ENCODE results near the gene UCKL1. TPM values are rescaled to one million over a fixed set of nuclear protein-coding genes. Genes with fewer than 3 reads are reported as not detected.
"Not testable (repeated sequence)": the region's sequence is repeated elsewhere in the genome, so short reads cannot be mapped to it uniquely, and the experiment has no call there.

The UCKL1 gene
- total RNA-seq, 1 donor from 2014 or later: 39.3 TPM

DNA sequence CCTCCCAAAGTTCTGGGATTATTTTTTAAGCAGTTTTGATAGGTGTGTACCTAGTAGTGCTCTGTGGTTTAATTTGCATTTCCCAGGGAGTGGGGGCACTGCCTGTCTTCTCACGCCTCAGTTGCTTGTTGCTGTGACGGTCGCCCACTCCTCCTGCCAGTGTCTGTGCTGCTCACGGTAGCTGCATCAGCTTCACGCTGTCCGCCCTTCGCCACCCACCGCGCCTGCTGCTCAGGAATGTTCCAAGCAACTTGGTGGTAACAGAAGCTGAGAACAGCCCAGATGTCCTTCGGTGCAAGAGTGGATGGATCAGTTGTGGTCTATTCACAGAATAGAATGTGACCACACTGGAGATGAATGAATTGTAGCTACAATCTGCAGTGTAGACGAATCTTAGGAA, 38.4 kb downstream of the UCKL1 start:
- Mint-ChIP-seq H3K27ac (ENCODE audit: unreplicated experiment) (no peak overlapping the region), H3K27me3 (ENCODE audit: low read depth) (no peaks in the 10 kb centered on the region), H3K4me3 (no peak overlapping the region), H3K9me3 (peaks cover 2% of the 10 kb centered on the region), H3K36me3 (ENCODE audit: low read depth) (peaks cover 10% of the 10 kb centered on the region), H3K4me1 (peaks cover 20% of the 10 kb centered on the region)
- DNase-seq (ENCODE audit: low read depth, low spot score): no peak
- TF ChIP-seq, protein P1, sequence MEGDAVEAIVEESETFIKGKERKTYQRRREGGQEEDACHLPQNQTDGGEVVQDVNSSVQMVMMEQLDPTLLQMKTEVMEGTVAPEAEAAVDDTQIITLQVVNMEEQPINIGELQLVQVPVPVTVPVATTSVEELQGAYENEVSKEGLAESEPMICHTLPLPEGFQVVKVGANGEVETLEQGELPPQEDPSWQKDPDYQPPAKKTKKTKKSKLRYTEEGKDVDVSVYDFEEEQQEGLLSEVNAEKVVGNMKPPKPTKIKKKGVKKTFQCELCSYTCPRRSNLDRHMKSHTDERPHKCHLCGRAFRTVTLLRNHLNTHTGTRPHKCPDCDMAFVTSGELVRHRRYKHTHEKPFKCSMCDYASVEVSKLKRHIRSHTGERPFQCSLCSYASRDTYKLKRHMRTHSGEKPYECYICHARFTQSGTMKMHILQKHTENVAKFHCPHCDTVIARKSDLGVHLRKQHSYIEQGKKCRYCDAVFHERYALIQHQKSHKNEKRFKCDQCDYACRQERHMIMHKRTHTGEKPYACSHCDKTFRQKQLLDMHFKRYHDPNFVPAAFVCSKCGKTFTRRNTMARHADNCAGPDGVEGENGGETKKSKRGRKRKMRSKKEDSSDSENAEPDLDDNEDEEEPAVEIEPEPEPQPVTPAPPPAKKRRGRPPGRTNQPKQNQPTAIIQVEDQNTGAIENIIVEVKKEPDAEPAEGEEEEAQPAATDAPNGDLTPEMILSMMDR (conservative IDR thresholded peaks at IDR 0.05): no peak

GRCh38 chr20:63916371-63916939, 39.8 kb downstream of the UCKL1 start:
- not testable (repeated sequence) for H3K9me3 Mint-ChIP-seq; H3K27ac Mint-ChIP-seq (ENCODE audit: unreplicated experiment); H3K36me3 Mint-ChIP-seq (ENCODE audit: low read depth); DNase-seq (ENCODE audit: low read depth, low spot score); H3K27me3 Mint-ChIP-seq (ENCODE audit: low read depth); H3K4me3 Mint-ChIP-seq
- peaks cover 23% of the 10 kb centered on the region for H3K4me1 Mint-ChIP-seq

DNA sequence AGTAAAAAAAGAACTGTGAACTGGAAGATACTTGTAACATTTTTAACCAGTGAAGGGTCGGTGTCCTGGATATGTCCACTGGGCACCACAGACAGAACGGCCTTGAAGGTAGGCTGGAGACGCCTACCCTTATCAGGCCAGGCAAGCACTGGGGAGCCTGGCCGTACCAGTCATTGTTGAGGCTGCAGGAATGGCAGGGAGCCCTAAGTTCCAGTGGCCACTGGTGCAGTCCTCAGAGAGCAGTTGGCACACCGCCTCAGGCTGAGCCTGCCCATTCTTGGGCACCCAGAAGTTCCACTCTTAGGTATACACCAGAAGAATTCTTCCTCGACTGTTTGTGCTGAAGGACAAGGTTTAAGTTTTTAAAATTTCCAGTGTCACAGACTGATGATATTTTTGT, 40.7 kb downstream of the UCKL1 start:
- H3K27me3 Mint-ChIP-seq (ENCODE audit: low read depth): no peaks in the 10 kb centered on the region
- peaks cover 2% of the 10 kb centered on the region for H3K9me3 Mint-ChIP-seq
- DNase-seq (ENCODE audit: low read depth, low spot score): no peak
- TF ChIP-seq, protein P1 (conservative IDR thresholded peaks at IDR 0.05): no peak
- H3K4me1 Mint-ChIP-seq: peaks cover 29% of the 10 kb centered on the region
- H3K27ac Mint-ChIP-seq (ENCODE audit: unreplicated experiment): no peak overlapping the region
- H3K36me3 Mint-ChIP-seq (ENCODE audit: low read depth): peaks cover 10% of the 10 kb centered on the region
- no peak overlapping the region for H3K4me3 Mint-ChIP-seq

DNA sequence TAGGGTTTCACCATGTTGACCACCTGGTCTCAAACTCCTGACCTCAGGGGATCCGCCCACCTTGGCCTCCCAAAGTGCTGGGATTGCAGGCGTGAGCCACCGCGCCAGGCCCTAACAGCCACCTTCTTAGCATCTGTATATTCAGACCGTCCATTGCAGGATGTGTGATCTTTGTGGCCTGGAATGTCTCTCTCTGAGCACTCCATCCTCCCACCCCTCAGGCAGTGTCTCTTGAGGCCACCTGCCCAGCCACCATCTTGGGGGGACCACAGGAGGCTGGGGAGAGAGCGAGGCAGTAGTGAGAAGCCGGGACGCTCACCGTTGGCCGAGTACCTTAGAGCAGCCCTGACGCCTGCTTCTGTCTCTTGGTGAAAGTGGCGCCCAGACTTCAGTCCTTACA, 42.4 kb downstream of the UCKL1 start:
- no peak for DNase-seq (ENCODE audit: low read depth, low spot score)
- H3K27me3 Mint-ChIP-seq (ENCODE audit: low read depth): no peaks in the 10 kb centered on the region
- H3K36me3 Mint-ChIP-seq (ENCODE audit: low read depth): peaks cover 10% of the 10 kb centered on the region
- H3K4me1 Mint-ChIP-seq: peaks cover 34% of the 10 kb centered on the region
- H3K9me3 Mint-ChIP-seq: peaks cover 2% of the 10 kb centered on the region
- H3K27ac Mint-ChIP-seq (ENCODE audit: unreplicated experiment): no peak overlapping the region
- no peak overlapping the region for H3K4me3 Mint-ChIP-seq
- TF ChIP-seq, protein P1 (conservative IDR thresholded peaks at IDR 0.05): no peak

DNA sequence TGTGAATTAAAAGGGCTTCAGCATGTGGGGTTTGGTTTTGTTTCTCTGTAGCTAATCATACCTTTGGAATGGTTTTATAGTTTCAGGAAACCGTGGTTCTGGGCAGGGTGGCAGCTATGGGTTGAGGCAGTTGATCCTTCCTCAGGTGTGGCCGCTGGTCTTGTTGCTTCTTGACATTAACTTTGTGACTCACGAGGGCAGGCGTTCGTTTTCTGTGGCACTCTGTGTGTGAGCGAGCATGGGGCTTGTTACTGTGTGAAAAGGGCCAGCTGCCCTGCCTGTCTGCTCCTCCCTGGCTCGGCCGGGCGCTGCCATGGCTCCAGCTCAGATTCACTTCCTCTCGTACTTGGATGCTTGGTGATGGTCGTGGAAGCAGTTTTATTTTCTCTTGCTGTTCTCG, 45.0 kb downstream of the UCKL1 start:
- Mint-ChIP-seq H3K36me3 (ENCODE audit: low read depth) (peaks cover 5% of the 10 kb centered on the region), H3K27ac (ENCODE audit: unreplicated experiment) (peak overlapping the region; percentile 84), H3K9me3 (no peaks in the 10 kb centered on the region), H3K4me3 (no peak overlapping the region), H3K4me1 (peaks cover 34% of the 10 kb centered on the region), H3K27me3 (ENCODE audit: low read depth) (no peaks in the 10 kb centered on the region)
- TF ChIP-seq, protein P1 (conservative IDR thresholded peaks at IDR 0.05): no peak
- no peak for DNase-seq (ENCODE audit: low read depth, low spot score)

DNA sequence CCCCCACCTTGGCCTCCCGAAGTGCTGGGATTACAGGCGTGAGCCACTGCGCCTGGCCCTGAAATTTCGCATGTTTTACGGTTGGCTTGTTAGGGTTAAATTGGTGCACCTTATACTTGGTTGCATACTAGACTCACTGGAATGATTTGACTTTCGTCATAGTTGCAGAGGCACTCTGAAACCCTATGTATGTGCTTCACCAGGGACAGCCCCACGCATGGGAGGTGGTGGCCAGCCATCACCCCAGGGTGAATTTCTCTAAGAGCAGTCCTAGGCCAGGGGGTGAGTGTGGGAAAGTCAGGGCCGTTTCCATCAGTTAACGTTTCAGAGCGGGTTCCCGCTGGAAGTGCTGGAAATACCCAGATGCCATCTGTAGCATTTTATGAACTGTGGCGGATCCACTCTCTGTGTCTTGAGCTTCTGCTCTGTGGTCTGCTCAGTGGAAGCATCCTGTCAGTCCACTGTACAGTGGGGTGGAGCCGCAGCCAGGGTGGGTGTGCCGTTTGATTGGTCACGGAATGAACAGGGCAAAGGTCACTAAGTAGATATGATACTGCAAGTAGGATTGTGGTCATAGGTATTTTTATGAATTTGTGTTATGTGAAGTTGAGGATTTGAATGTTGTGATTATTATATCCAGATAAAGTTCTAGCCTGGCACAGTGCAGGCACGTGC, 48.1 kb downstream of the UCKL1 start:
- TF ChIP-seq, protein P1 (conservative IDR thresholded peaks at IDR 0.05): no peak
- DNase-seq (ENCODE audit: low read depth, low spot score): no peak
- Mint-ChIP-seq H3K4me1 (peaks cover 23% of the 10 kb centered on the region), H3K9me3 (no peaks in the 10 kb centered on the region), H3K36me3 (ENCODE audit: low read depth) (no peaks in the 10 kb centered on the region), H3K27ac (ENCODE audit: unreplicated experiment) (no peak overlapping the region), H3K27me3 (ENCODE audit: low read depth) (no peaks in the 10 kb centered on the region), H3K4me3 (no peak overlapping the region)
